HG03280 (cell line): ENCODE results near the gene NAA11.

Source experiments
- ATAC-seq: cut with Tn5 transposase; IDR thresholded peaks from one replicate; pipeline ENCODE4 v1.9.1; 2021; ENCODE audit warnings: mild to moderate bottlenecking, moderate library complexity; ENCODE audit not compliant: unreplicated experiment

Gene NAA11

DNA sequence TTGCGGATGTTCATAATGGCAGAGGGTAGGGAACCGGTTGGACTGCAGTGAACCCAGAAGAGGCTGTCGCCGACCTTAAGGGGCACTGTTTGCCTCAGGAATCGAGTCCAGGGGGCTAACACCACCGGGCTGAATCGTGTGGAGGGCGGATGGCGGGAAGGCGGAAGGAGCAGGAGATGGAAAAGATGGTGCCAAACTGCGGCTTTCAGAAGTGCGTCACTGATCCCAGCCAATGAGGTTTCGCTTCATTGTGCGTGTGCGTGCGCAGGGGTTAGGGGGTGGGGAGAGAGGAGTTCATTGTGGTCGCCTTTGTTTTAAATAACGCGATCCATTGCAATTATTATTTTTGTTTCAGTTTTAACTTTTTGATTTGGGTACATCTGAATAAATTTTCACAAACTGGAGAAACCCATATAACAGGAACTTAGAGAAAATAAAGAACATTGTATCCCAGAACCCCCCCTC lies at the start of gene NAA11:
Gene NAA11, minus strand, starts transcription at position 198 of the 465 bp plus-strand sequence. Its CDS starts 184 bp downstream, at position 14.
- no peak for ATAC-seq

GRCh38 chr4:79370026-79370425 lies 44.2 kb upstream of the NAA11 start:
- ATAC-seq, result no peak

DNA sequence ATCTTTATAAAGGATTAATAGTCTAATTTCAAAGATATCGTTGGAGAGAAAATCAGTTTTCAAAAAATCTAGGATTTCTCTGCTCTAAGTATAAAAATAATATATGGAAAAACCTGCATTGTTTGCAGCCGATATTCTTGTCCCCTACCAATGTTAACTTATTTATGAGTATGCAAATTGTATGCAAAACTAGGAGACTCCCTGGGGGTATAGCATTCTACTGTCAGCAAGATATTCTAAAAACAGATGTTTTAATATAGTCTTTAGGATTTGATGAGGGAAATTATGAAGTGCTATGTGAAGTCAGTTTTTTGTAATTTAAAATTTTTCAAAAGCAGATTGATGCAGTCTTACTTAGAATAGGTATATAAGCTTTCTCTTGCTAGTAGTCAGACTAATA lies 41.2 kb upstream of the NAA11 start:
- no peak for ATAC-seq

GRCh38 chr4:79366422-79366821 lies 40.6 kb upstream of the NAA11 start:
- ATAC-seq, result no peak

GRCh38 chr4:79364061-79364460 lies 38.2 kb upstream of the NAA11 start:
- ATAC-seq, result no peak

GRCh38 chr4:79362626-79363025 lies 36.8 kb upstream of the NAA11 start:
- ATAC-seq, result no peak

- ATAC-seq, result no peak
These were observed 34.1 kb upstream of the NAA11 start for GRCh38 chr4:79360006-79360405.

- ATAC-seq, result no peak
These were observed 32.6 kb upstream of the NAA11 start for GRCh38 chr4:79358438-79358837.

DNA sequence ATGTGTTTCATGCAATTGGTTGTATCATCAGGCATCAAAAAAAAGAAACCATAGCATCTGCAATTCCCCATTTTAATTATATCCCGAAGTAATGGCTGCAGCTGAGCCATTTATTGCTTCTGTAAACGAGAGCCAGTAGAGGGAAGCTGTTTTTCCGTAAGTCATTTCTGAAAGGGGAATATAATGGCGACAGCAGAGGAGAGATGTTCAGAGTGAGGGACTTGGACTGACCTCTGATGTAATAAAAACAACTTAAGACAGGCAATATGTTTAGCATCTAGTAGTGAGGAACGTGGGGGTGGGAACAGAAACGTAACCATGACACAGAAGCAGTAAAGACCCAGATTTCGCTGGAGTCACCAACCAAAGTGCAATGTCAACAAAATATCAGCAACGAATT lies 31.5 kb upstream of the NAA11 start:
- ATAC-seq, result no peak

DNA sequence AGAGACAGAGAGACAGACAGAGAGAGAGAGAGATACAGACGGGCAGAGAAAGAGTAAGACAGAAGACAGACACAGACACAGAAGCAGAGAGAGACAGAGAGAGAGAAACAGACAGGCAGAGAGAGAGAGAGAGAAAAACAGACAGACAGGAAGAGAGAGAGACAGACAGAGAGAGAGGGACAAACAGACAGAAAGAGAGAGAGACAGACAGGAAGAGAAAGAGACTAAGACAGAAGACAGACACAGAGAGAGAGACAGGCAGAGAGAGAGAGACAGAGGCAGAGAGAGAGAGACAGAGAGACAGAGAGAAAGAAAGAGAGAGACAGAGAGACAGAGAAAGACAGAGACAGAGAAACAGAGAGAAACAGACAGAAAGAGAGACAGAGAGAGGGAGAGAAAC lies 27.2 kb upstream of the NAA11 start:
- ATAC-seq, result no peak

- ATAC-seq, result no peak
These were observed 22.5 kb upstream of the NAA11 start for GRCh38 chr4:79348405-79348804.

DNA sequence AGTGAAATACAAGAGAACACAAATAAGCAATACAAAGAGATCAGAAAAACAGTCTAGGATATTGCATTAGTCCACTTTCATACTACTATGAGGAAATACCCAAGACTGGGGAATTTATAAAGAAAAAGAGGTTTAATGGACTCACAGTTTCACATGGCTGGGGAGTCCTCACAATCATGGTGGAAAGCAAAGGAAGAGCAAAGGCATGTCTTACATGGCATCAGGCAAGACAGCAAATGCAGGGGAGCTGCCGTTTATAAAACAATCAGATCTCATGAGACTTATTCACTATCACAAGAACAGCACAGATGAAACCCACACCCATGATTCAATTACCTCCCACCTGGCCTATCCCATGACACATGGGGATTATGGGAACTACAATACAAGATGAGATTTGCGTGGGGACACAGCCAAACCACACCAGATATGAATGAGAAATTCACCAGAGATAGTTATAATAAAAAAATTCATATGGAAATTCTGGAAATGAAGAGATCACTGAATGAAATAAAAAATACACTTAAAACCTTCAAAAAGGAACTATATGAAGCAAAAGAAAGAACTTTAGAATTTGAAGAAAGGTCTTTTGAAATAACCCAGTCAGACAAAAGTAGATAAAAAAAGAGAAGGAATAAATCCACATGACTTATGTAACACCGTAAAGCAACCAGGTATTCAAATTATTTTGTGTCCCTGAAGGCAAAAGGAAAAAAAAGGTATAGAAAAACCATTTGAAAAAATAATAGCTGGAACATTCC lies 16.2 kb upstream of the NAA11 start:
- no peak for ATAC-seq

GRCh38 chr4:79340568-79340967 lies 14.7 kb upstream of the NAA11 start:
- no peak for ATAC-seq

GRCh38 chr4:79338148-79338547 lies 12.3 kb upstream of the NAA11 start:
- no peak for ATAC-seq

DNA sequence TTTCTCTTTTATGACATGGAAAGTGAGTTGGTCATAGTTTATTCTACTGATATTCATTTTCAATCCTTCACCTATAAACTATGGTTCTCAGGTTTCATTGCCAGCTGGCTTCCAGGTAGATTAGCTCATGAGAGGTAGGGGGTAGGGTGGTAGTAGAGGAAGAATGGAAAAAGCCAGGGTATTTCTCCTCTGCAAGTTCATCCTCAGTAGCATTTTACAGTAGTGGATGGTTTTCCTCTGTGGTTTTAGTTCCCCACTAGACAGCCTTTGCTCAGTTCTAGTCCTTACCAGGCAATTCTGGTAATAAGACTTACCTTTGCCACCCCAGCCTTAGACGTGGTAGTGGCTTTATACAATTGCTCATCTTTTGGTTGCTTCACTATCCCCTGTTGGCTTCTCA lies 8.9 kb upstream of the NAA11 start:
- ATAC-seq, result no peak

- no peak for ATAC-seq
These were observed 8.5 kb upstream of the NAA11 start for GRCh38 chr4:79334341-79334740.

DNA sequence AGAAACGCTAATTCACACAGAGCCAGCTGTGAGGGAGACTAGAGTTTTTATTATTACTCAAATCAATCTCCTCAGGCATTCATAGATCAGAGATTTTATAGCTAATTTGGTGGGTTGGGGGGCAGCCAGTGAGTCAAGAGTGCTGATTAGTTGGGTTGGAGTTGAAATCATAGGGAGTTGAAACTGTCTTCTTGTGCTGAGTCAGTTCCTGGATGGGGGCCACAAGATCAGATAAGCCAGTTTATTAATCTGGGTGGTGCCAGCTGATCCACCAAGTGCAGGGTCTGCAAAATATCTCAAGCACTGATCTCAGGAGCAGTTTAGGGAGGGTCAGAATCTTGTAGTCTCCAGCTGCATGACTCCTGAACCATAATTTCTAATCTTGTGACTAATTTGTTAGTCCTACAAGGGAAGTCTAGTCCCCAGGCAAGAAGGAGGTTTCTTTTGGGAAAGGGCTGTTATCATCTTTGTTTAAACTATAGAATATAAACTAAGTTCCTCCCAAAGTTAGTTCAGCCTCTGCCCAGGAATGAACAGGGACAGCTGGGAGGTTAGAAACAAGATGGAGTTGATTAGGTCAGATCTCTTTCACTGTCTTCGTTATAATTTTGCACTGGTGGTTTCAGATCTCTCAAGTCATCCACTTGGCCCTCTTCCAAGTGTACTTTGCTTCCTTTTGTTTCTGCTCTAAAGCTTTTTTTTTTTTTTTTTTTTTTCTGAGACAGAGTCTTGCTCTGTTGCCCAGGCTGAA lies 5.4 kb upstream of the NAA11 start:
- no peak for ATAC-seq

DNA sequence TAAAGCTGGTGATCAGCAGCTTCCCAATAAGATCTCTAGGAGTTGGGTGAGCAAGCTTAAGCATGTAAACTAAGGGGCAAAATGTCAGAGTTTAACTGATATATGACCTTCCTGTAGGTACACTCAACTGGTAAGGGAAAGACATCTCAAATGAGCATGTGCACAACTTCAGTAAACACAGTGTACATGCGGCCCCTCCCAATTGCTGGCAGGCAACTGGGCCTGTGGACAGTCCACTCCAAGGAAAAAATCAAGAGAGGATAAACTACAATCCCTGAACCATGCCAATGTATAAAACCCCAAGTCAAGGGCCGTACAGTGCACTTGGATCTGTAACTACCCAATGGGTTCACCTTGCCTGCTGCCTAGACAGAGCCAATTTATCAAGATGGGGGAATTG lies 4.9 kb upstream of the NAA11 start:
- ATAC-seq, result no peak

- ATAC-seq, result no peak
These were observed 425 bp downstream of the NAA11 start for GRCh38 chr4:79325436-79325835.

DNA sequence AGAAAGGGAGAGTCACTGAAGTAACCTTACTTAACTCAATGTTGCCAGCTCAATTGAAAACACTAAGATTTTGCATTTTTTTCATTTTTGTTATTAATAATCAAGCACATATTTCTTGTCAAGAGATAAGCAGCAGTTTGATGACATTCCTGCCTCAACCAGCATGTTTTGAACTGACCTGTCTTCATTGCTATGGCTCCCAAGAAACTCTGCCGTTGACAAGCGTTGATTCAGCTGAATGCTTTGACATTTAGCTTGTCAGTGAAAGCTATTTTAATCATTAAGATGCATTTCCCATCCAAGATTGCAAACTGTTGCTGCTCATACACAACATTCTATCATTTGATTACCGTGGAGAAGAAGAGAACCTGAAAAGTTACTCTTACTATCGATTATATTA lies 5.9 kb downstream of the NAA11 start:
- no peak for ATAC-seq

- no peak for ATAC-seq
These were observed 8.2 kb downstream of the NAA11 start for GRCh38 chr4:79317711-79318110.

GRCh38 chr4:79315891-79316290 lies 10.0 kb downstream of the NAA11 start:
- ATAC-seq, result no peak
